HCT116 (cell line): ENCODE data around the gene DCDC2C. TPM values are rescaled to one million over a fixed set of nuclear protein-coding genes. Genes with fewer than 3 reads are reported as not detected.
"Not testable (repeated sequence)": the region's sequence is repeated elsewhere in the genome, so short reads cannot be mapped to it uniquely, and the experiment has no call there.

Source experiments
- ATAC-seq: fragments of 200-7000 bp; cut with Tn5 transposase; 2 replicates; pipeline ENCODE4 v1.9.1; 2020; ENCODE audit warnings: mild to moderate bottlenecking, moderate library complexity
- BruUV-seq: library from RNA; stranded (reverse); fragments of 400-500 nt; replicated peaks from 2 replicates; lab custom pipeline; 2021; lab: Mats Ljungman, UMichigan
- CTCF ChIA-PET: fragments of 300-600 bp; sonication (Branson Sonifier 250); formaldehyde crosslinking; loops from one replicate; lab custom pipeline; 2021; ENCODE audit warnings: antibody characterized with exemption; lab: Charles Lee
- POLR2A ChIA-PET: fragments of 300-600, 350-600 bp; sonication (Branson Sonifier 250); formaldehyde crosslinking; loops from one replicate; lab custom pipeline; 2021; ENCODE audit warnings: antibody characterized with exemption; lab: Charles Lee
- RAD21 ChIA-PET, 2 experiments: fragments of 300-600 bp; sonication (Branson Sonifier 250); formaldehyde crosslinking; loops; one replicate each; lab custom pipeline; 2023; ENCODE audit warnings: low total read pairs in 2 of 2; ENCODE audit not compliant: uncharacterized antibody in 2 of 2, unreplicated experiment in 2 of 2, low non-redundant PET in 1 of 2; lab: Charles Lee
- DNase-seq: peaks from one replicate; pipeline ENCODE4 v3.0.0-alpha.2; 2010; ENCODE audit warnings: low read depth, low spot score
- H2AFZ ChIP-seq: fragments of 200-600 bp; shearing (Covaris generic), sonication (generic); 2 replicates; pipeline ENCODE4 v1.6.1; 2017; ENCODE audit warnings: low read depth, mixed run types, mixed read lengths, antibody characterized with exemption, low read length; ENCODE audit not compliant: poor library complexity, severe bottlenecking
- H3K27ac ChIP-seq: 2 replicates; pipeline ENCODE4 v1.5.1; 2012; ENCODE audit warnings: low read depth, low read length
- H3K27me3 ChIP-seq: fragments of 200-600 bp; sonication (generic); 2 replicates; pipeline ENCODE4 v1.6.1; 2016; ENCODE audit warnings: mixed run types, low read length, mixed read lengths; ENCODE audit not compliant: insufficient read depth
- H3K36me3 ChIP-seq, 2 experiments: fragments of 200-500 bp in 1 of 2; fragments of 200-600 bp in 1 of 2; sonication (Bioruptor generic) in 1 of 2; sonication (generic) in 1 of 2; 2 replicates each; pipeline versions ENCODE4 v1.5.1 to v1.6.1; 2014 to 2016; ENCODE audit warnings: low read length in 2 of 2, inconsistent platforms in 1 of 2, mixed read lengths in 1 of 2, mixed run types in 1 of 2; ENCODE audit not compliant: insufficient read depth in 2 of 2, control insufficient read depth in 1 of 2
- H3K4me1 ChIP-seq, 2 experiments: fragments of 200-600 bp in 1 of 2; sonication (generic) in 1 of 2; 2 replicates each; pipeline versions ENCODE4 v1.5.1 to v1.6.1; 2012 to 2017; ENCODE audit warnings: low read length in 2 of 2, inconsistent platforms in 1 of 2, mild to moderate bottlenecking in 1 of 2, mixed read lengths in 1 of 2, mixed run types in 1 of 2, moderate library complexity in 1 of 2; ENCODE audit not compliant: insufficient read depth in 2 of 2, control insufficient read depth in 1 of 2
- H3K4me2 ChIP-seq: fragments of 200-600 bp; sonication (generic); 2 replicates; pipeline ENCODE4 v1.6.1; 2017; ENCODE audit warnings: mixed run types, low read length, mixed read lengths
- H3K4me3 ChIP-seq, 2 experiments: fragments of 200-600 bp in 1 of 2; sonication (generic) in 1 of 2; replicated peaks in 1 of 2; 2 replicates each; pipeline ENCODE4 v1.5.1; 2011 to 2016; ENCODE audit warnings: low read length in 2 of 2, control low read depth in 1 of 2, low read depth in 1 of 2, mild to moderate bottlenecking in 1 of 2, mixed read lengths in 1 of 2, mixed run types in 1 of 2
- H3K79me2 ChIP-seq: fragments of 200-600 bp; sonication (generic); 2 replicates; pipeline ENCODE4 v1.6.1; 2017; ENCODE audit warnings: mild to moderate bottlenecking, mixed run types, low read length, moderate library complexity, mixed read lengths; ENCODE audit not compliant: insufficient read depth
- H3K9ac ChIP-seq: fragments of 200-600 bp; sonication (generic); 2 replicates; pipeline ENCODE4 v1.6.1; 2016; ENCODE audit warnings: low read length, mixed read lengths
- H3K9me2 ChIP-seq: fragments of 200-600 bp; sonication (generic), shearing (Covaris generic); 2 replicates; pipeline ENCODE4 v1.6.1; 2017; ENCODE audit warnings: mixed run types, mild to moderate bottlenecking, moderate library complexity; ENCODE audit not compliant: insufficient read depth
- H3K9me3 ChIP-seq, 2 experiments: fragments of 200-500 bp in 1 of 2; fragments of 200-600 bp in 1 of 2; sonication (Bioruptor generic) in 1 of 2; sonication (generic) in 1 of 2; 2 replicates each; pipeline ENCODE4 v1.6.1; 2014 to 2017; ENCODE audit warnings: low read length in 2 of 2, mixed read lengths in 2 of 2, inconsistent platforms in 1 of 2, low read depth in 1 of 2, mild to moderate bottlenecking in 1 of 2, mixed run types in 1 of 2, moderate library complexity in 1 of 2; ENCODE audit not compliant: control insufficient read depth in 1 of 2, insufficient read depth in 1 of 2
- H4K20me1 ChIP-seq: fragments of 200-600 bp; sonication (generic), shearing (Covaris generic); 2 replicates; pipeline ENCODE4 v1.6.1; 2017; ENCODE audit warnings: mixed run types, mild to moderate bottlenecking, moderate library complexity; ENCODE audit not compliant: insufficient read depth
- CBX3 ChIP-seq: IDR thresholded peaks from 2 replicates; pipeline ENCODE4 v1.6.1; 2012; ENCODE audit warnings: low read depth
- EGR1 ChIP-seq: IDR thresholded peaks from 2 replicates; pipeline ENCODE4 v1.6.1; 2012; ENCODE audit warnings: low read depth
- EZH2 ChIP-seq: fragments of 200-600 bp; sonication (generic); IDR thresholded peaks from 2 replicates; pipeline ENCODE4 v1.6.1; 2017; ENCODE audit warnings: antibody characterized with exemption, mixed run types
- JUND ChIP-seq: IDR thresholded peaks from 2 replicates; pipeline ENCODE4 v1.6.1; 2012
- SIN3A ChIP-seq: IDR thresholded peaks from 2 replicates; pipeline ENCODE4 v1.6.1; 2012; ENCODE audit warnings: low read depth
- YY1 ChIP-seq: IDR thresholded peaks from 2 replicates; pipeline ENCODE4 v1.6.1; 2011; ENCODE audit warnings: low read length, low read depth, moderate library complexity, mild to moderate bottlenecking; ENCODE audit not compliant: insufficient replicate concordance; ENCODE audit errors: extremely low read depth
- ZFX ChIP-seq: fragments of 450-650 bp; IDR thresholded peaks from 2 replicates; pipeline ENCODE4 v1.6.1; 2017
- intact Hi-C: fragments of 100-400 bp; cut with micrococcal nuclease; formaldehyde crosslinking; loops from 2 replicates; pipeline ENCODE4 v1.10.0; 2022
- total RNA-seq: library from RNA; stranded (reverse); gene quantifications from one replicate; pipeline ENCODE4 v1.2.1, GENCODE V29; 2021; ENCODE audit not compliant: unreplicated experiment
- TF ChIP-seq, protein P1 (sequence below): IDR thresholded peaks from 2 replicates; pipeline ENCODE4 v1.6.1; 2011; ENCODE audit warnings: mild to moderate bottlenecking, low read length, moderate library complexity; ENCODE audit not compliant: insufficient replicate concordance; ENCODE audit errors: extremely low read depth

Gene DCDC2C
- total RNA-seq, 1 experiment from 2014 or later = not detected

DNA sequence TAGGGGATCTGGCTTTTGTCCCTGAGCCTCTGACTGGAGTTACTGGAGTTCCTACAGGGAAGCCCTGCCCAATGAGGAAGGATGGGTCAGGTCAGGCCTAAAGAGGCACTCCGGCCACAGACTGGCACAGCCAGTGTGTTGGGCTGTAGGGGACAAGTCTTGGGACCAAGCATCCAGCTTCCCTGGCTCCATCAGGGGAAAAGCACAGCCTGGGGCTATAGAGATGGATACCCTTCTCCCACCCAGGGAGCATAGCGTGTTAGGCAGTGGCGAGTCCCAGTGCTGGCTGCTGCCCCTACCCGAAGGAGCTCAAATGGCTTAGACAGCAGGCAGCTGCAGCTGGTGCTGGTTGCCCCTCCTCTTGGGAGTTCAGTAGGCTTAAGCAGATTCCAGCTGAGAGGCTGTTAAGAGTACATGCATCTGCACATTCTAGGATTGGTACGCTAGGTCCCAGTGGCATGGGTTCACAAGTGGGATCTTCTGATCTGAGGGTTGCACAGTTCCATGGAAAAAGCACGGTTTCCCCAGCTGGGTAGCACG is 111.4 kb downstream of the DCDC2C start (continued):
- TF ChIP-seq YY1 (no peak), ZFX (no peak), CBX3 (no peak), JUND (no peak), EZH2 (no peak), SIN3A (no peak), EGR1 (no peak)
- TF ChIP-seq, protein P1, sequence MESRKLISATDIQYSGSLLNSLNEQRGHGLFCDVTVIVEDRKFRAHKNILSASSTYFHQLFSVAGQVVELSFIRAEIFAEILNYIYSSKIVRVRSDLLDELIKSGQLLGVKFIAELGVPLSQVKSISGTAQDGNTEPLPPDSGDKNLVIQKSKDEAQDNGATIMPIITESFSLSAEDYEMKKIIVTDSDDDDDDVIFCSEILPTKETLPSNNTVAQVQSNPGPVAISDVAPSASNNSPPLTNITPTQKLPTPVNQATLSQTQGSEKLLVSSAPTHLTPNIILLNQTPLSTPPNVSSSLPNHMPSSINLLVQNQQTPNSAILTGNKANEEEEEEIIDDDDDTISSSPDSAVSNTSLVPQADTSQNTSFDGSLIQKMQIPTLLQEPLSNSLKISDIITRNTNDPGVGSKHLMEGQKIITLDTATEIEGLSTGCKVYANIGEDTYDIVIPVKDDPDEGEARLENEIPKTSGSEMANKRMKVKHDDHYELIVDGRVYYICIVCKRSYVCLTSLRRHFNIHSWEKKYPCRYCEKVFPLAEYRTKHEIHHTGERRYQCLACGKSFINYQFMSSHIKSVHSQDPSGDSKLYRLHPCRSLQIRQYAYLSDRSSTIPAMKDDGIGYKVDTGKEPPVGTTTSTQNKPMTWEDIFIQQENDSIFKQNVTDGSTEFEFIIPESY = no peak

DNA sequence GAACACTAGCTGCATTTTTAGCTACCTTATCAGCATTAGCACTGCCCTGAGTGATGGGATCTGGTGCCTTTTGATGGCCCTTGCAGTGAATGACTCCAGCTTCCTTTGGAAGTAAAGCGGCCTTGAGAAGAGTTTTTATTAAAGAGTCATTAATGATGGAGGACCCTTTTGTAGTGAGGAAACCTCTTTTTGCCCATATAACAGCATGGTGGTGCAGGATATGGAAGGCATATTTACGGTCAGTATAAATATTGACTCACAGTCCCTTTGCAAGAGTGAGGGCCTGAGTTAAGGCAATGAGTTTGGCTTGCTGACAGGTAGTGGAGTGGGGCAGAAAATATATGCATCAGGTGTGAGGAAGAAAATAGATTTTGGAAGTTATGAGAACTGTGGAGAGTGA is 113.8 kb downstream of the DCDC2C start:
- H3K4me3 ChIP-seq, CTCF ChIA-PET, H3K9me3 ChIP-seq, H3K4me2 ChIP-seq, H3K27ac ChIP-seq, DNase-seq, BruUV-seq, RAD21 ChIA-PET, H3K9ac ChIP-seq, H3K36me3 ChIP-seq, intact Hi-C loops, H3K27me3 ChIP-seq, H3K9me2 ChIP-seq, POLR2A ChIA-PET, ATAC-seq, H4K20me1 ChIP-seq, H2AFZ ChIP-seq, H3K79me2 ChIP-seq, H3K4me1 ChIP-seq: not testable (repeated sequence)
- TF ChIP-seq CBX3 = peak; percentile 53; the same call in 1 of the 2 replicates
